Mucosa of descending colon (tissue), 3 donors: ENCODE measurements around the gene CABP2. TPM values are rescaled to one million over a fixed set of nuclear protein-coding genes. Genes with fewer than 3 reads are reported as not detected.
"Not testable (repeated sequence)": the region's sequence is repeated elsewhere in the genome, so short reads cannot be mapped to it uniquely, and the experiment has no call there.

Source experiments
- ATAC-seq: fragments of 200-7000 bp; cut with Tn5 transposase; one replicate; pipeline ENCODE4 v1.9.1; 2020; ENCODE audit warnings: mild to moderate bottlenecking, moderate library complexity
- DNase-seq, 3 donors: peaks; one replicate each; pipeline ENCODE4 v3.0.0-alpha.2; 2020
- H3K36me3 ChIP-seq: fragments of 200-600 bp; one replicate; pipeline ENCODE4 v1.8.0; 2021; ENCODE audit warnings: low read depth, mild to moderate bottlenecking
- H3K4me1 ChIP-seq: fragments of 200-600 bp; one replicate; pipeline ENCODE4 v1.8.0; 2021; ENCODE audit warnings: low read depth, mild to moderate bottlenecking
- H3K4me3 ChIP-seq: fragments of 200-600 bp; one replicate; pipeline ENCODE4 v1.8.0; 2021; ENCODE audit warnings: mild to moderate bottlenecking
- H3K9me3 ChIP-seq: fragments of 200-600 bp; one replicate; pipeline ENCODE4 v1.8.0; 2021; ENCODE audit warnings: mild to moderate bottlenecking
- CTCF ChIP-seq: fragments of 200-600 bp; IDR thresholded peaks from one replicate; pipeline ENCODE4 v1.8.0; 2022; ENCODE audit warnings: antibody characterized with exemption, mild to moderate bottlenecking
- intact Hi-C, 2 donors: fragments of 100-400 bp; cut with DNase I in 1 of 2; cut with micrococcal nuclease in 1 of 2; formaldehyde crosslinking; loops; one replicate each; pipeline versions ENCODE4 v1.11.0 to v1.11.1; 2022; cut with DNase I, micrococcal nuclease
- total RNA-seq, 3 donors: library from RNA; stranded (reverse); fragmentation: NEBNext Ultra II Directional in 2 of 3; extraction: Animal tissue kit (Norgen Biotek cat#: 25700) in 2 of 3; gene quantifications; one replicate each; pipeline versions ENCODE4 v1.2.1 to v1.2.4, GENCODE V29; 2021 to 2023
- donor health status: DM: no; HTN: no; CAD: no; lungs with moderate emphysema.
- donor health status: DM: no; HTN: no; CAD: no.
- donor health status: DM: no; HTN: yes; CAD: no.

Gene CABP2
- total RNA-seq, 3 donors from 2014 or later = not detected

- no peak for TF ChIP-seq CTCF
- H3K4me1 ChIP-seq = peaks cover 11% of the 10 kb centered on the region
- DNase-seq (no peak), ATAC-seq (no peak)
- H3K4me3 ChIP-seq = no peak overlapping the region
- no peaks in the 10 kb centered on the region for H3K9me3 ChIP-seq
- intact Hi-C loops = no loop called here
- no peaks in the 10 kb centered on the region for H3K36me3 ChIP-seq
These were observed 39.9 kb upstream of the CABP2 start for GRCh38 chr11:67562963-67563704.

- H3K9me3 ChIP-seq = no peaks in the 10 kb centered on the region
- ATAC-seq (no peak), DNase-seq (no peak)
- no peak overlapping the region for H3K4me3 ChIP-seq
- peaks cover 11% of the 10 kb centered on the region for H3K4me1 ChIP-seq
- no peaks in the 10 kb centered on the region for H3K36me3 ChIP-seq
- intact Hi-C loops = no loop called here
- no peak for TF ChIP-seq CTCF
These were observed 38.8 kb upstream of the CABP2 start for GRCh38 chr11:67561971-67562619.

- H3K4me1 ChIP-seq = peaks cover 11% of the 10 kb centered on the region
- DNase-seq (peak; percentile 72 to 77 (median 74)), ATAC-seq (peak; percentile 86)
- no peak overlapping the region for H3K4me3 ChIP-seq
- H3K9me3 ChIP-seq = no peaks in the 10 kb centered on the region
- H3K36me3 ChIP-seq = no peaks in the 10 kb centered on the region
- no peak for TF ChIP-seq CTCF
- intact Hi-C loops = no loop called here
These were observed 35.0 kb upstream of the CABP2 start for GRCh38 chr11:67558084-67558772.

GRCh38 chr11:67556244-67556643 is 33.0 kb upstream of the CABP2 start:
- ATAC-seq (no peak), DNase-seq (no peak)
- no peak for TF ChIP-seq CTCF
- no peaks in the 10 kb centered on the region for H3K9me3 ChIP-seq
- intact Hi-C loops = no loop called here
- no peaks in the 10 kb centered on the region for H3K36me3 ChIP-seq
- peaks cover 11% of the 10 kb centered on the region for H3K4me1 ChIP-seq
- H3K4me3 ChIP-seq = no peak overlapping the region

- H3K36me3 ChIP-seq, ATAC-seq, intact Hi-C loops, H3K4me1 ChIP-seq, DNase-seq, H3K9me3 ChIP-seq, H3K4me3 ChIP-seq: not testable (repeated sequence)
These were observed 28.5 kb upstream of the CABP2 start for GRCh38 chr11:67551697-67552096.

GRCh38 chr11:67551127-67551526 is 27.9 kb upstream of the CABP2 start:
- H3K36me3 ChIP-seq = no peaks in the 10 kb centered on the region
- DNase-seq (no peak), ATAC-seq (no peak)
- H3K4me1 ChIP-seq = no peaks in the 10 kb centered on the region
- H3K9me3 ChIP-seq = no peaks in the 10 kb centered on the region
- intact Hi-C loops = no loop called here
- TF ChIP-seq CTCF = no peak
- no peak overlapping the region for H3K4me3 ChIP-seq
